Suprapubic skin (tissue), 4 donors: ENCODE results near the gene SRPRB.

Experiments used
- CTCF ChIP-seq, 2 donors: fragments of 200-600 bp in 1 of 2; fragments of 450-650 bp in 1 of 2; sonication (generic) in 1 of 2; IDR thresholded peaks; one replicate each; pipeline ENCODE4 v1.5.1; 2016 to 2019; ENCODE audit warnings: antibody characterized with exemption in 2 of 2, mild to moderate bottlenecking in 1 of 2, moderate library complexity in 1 of 2
- POLR2A ChIP-seq, 2 donors: fragments of 450-650 bp; IDR thresholded peaks; one replicate each; pipeline ENCODE4 v1.6.1; 2017; ENCODE audit warnings: antibody characterized with exemption in 2 of 2, mild to moderate bottlenecking in 2 of 2, moderate library complexity in 2 of 2
- POLR2AphosphoS5 ChIP-seq, 3 donors: sonication (generic); formaldehyde crosslinking; IDR thresholded peaks; one replicate each; pipeline ENCODE4 v1.6.1; 2017; ENCODE audit warnings: antibody characterized with exemption in 3 of 3

GRCh38 chr3:133804896-133805295 lies 719 bp upstream of the SRPRB start:
- TF ChIP-seq POLR2A (IDR thresholded peaks at IDR 0.05) (no peak), POLR2AphosphoS5 (IDR thresholded peaks at IDR 0.05) (no peak), CTCF (IDR thresholded peaks at IDR 0.05) (no peak)
